GM12865 (cell line): ENCODE measurements around the gene FOLR2.
"Not testable (repeated sequence)": the region's sequence is repeated elsewhere in the genome, so short reads cannot be mapped to it uniquely, and the experiment has no call there.

ENCODE experiments used
- DNase-seq: peaks from one replicate; pipeline ENCODE4 v3.0.0; 2010; ENCODE audit warnings: low read depth
- H3K4me3 ChIP-seq: 2 replicates; pipeline ENCODE4 v1.5.1; 2011; ENCODE audit warnings: mild to moderate bottlenecking, low read depth, low read length, control low read depth
- TF ChIP-seq, protein P1 (sequence below): IDR thresholded peaks from 2 replicates; pipeline ENCODE4 v1.5.1; 2011; ENCODE audit warnings: low read length, control low read depth, low read depth, inconsistent platforms; ENCODE audit not compliant: insufficient read depth; ENCODE audit errors: missing control alignments

The FOLR2 gene

DNA sequence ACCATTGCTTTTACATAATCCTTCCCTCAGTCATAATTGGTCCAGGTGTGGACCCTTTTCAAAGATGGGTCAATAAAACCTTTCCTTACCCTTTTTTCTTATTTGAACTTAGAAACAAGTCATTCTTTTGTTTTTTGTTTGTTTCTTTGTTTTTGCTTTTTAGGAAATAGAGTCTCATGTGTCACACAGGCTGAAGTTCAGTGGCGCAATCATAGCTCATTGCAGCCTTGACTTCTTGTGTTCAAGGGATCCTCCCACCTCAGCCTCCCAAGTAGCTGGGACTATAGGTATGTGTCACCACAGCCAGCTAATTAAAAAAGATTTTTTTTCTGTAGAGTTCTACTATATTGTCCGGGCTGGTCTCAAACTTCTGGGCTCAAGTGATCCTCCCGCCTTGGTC is 36.8 kb downstream of the FOLR2 start:
- TF ChIP-seq, protein P1, sequence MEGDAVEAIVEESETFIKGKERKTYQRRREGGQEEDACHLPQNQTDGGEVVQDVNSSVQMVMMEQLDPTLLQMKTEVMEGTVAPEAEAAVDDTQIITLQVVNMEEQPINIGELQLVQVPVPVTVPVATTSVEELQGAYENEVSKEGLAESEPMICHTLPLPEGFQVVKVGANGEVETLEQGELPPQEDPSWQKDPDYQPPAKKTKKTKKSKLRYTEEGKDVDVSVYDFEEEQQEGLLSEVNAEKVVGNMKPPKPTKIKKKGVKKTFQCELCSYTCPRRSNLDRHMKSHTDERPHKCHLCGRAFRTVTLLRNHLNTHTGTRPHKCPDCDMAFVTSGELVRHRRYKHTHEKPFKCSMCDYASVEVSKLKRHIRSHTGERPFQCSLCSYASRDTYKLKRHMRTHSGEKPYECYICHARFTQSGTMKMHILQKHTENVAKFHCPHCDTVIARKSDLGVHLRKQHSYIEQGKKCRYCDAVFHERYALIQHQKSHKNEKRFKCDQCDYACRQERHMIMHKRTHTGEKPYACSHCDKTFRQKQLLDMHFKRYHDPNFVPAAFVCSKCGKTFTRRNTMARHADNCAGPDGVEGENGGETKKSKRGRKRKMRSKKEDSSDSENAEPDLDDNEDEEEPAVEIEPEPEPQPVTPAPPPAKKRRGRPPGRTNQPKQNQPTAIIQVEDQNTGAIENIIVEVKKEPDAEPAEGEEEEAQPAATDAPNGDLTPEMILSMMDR, result no peak
- DNase-seq, result no peak
- no peak overlapping the region for H3K4me3 ChIP-seq

DNA sequence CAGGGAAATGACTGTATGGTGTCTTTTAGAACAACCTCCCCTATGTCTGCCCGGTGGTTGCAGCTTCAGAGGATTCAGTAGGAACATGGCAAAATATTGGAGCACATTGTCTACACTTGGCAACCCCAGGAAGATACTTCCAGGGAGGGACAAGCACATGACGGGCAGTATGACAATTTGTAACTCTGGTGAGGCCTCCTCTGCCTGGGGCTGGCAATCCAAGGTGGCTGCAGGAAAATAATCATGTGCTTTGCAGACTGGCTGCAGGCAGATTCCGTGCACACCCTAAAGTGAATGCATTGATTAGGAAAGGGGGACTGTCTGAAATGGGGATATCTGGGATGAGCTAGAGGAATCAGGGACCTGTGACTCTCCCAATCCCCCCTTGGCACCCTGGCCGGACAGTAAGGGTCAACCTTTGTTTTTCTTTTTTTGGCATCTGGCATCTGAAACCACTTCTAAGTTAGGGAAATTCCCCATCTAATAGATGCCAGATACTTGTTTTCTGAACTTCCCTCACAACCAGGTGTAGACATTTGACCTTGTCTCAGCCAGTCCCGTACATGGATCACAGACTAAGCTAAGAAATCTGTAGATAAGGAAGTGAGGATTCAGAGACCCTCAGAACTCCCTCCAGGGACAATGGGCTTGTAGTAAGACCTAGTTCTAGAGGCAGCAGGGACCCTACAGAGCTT is 37.9 kb downstream of the FOLR2 start:
- H3K4me3 ChIP-seq, result no peak overlapping the region
- TF ChIP-seq, protein P1, result no peak
- no peak for DNase-seq

DNA sequence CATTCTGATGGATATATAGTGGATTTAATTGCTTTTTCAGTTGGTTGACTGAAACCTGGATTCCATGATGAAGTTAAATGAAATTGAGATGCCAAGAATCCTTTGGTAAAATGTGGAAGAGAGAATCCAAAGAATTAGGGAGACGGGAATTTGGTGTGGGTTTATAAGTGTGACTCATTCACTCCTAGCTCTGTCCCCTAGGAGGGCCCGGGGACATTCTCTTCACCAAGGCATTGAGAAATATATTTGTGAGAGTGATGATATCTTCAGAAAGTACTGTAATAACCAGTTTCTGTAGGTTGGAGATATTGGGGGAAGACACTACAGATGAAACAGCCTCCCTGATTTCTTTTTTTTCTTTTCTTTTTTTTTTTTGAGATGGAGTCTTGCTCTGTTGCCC is 41.0 kb downstream of the FOLR2 start:
- TF ChIP-seq, protein P1, result no peak
- H3K4me3 ChIP-seq, result no peak overlapping the region
- no peak for DNase-seq

DNA sequence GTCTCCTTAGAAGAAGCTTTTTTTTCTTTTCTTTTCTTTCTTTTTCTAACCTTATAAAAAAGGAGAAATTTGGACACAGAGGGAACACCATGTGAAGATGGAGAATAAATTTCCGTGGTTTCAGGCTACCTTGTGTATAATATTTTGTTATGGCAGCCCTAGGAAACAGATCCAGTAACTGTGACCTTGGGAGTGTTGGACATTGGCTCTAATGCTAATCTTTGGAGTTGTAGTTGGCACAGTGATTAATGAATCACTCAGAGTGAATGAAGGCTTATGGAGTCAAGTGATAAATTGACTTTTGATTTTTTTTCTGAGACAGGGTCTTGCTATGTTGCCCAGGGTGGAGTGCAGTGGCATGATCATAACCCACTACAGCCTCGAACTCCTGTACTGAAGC is 42.9 kb downstream of the FOLR2 start:
- H3K4me3 ChIP-seq, result no peak overlapping the region
- no peak for DNase-seq
- TF ChIP-seq, protein P1, result no peak

DNA sequence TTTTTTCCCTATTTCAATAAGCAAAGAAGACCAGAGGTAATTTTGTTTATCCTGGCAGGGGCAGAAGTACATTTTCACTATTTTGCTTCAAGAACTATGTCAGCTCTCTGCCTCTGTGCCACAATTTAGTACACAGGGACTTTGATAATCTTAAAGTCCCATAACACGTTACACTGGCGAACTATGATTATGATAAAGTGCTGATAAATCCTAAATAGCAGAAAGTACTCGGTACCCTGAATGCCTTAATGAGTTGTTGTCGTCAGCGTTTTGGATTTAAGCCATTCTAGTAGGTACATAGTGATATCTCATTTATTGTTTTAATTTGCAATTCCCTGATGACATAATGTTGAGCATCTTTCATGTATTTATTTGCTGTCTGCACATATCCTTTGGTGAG is 44.0 kb downstream of the FOLR2 start:
- DNase-seq, result no peak
- TF ChIP-seq, protein P1, result no peak
- no peak overlapping the region for H3K4me3 ChIP-seq

DNA sequence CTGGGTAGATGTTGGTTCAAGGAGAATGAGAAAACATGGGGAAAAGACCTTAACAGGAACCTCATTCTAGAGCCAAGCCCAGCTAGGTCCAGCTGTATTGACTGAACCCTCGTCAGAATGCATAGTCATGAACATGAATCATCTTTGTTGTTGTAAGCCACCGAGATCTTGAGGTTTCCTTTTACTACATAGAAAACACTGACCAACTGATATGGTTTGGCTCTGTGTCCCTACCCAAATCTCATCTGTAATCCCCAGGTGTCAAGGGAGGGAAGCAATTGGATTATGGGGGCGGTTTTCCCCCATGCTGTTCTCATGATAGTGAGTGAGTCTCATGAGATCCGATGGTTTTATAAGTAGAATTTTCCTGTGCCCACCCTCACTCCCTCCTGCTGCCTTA is 46.8 kb downstream of the FOLR2 start:
- H3K4me3 ChIP-seq, result no peak overlapping the region
- peak; percentile 8 for DNase-seq
- TF ChIP-seq, protein P1, result no peak

DNA sequence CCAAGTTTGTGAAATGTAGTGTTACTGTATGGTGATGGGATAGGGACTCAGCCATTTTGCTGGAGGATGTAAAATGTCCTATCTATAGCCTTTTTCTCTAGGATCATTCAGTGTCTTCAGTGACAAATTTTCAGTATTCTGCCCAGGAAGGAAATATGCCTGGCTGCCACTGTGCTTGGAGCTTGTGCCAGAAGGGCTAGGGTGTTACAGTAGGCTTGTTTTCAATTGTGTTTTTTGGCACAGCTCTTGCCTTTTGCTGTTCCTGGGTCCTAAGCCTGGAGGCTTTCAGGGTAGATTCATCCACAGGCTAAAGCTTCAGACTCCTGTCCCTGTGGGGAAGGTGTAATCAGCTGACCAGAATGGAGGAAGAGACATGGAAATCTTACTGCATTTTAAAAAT is 49.4 kb downstream of the FOLR2 start:
- TF ChIP-seq, protein P1, result no peak
- no peak for DNase-seq
- no peak overlapping the region for H3K4me3 ChIP-seq

DNA sequence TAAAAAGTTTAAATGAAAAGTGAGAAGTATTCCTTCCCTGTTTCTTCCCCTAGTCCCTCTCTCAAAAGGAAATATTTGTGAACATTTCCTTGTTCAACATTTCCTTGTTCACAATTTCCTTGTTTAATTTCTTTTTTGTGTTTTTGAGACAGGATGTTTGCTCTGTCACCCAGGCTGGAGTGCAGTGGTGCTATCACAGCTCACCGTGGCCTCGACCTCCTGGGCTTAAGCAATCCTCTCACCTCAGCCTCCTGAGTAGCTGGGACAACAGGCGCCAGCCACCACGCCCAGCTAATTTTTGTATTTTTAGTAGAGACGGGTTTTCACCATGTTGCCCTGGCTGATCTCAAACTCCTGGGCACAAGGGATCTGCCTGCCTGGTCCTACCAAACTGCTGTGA is 50.4 kb downstream of the FOLR2 start:
- not testable (repeated sequence) for H3K4me3 ChIP-seq, DNase-seq
